GM21723 (cell line): ENCODE measurements around the gene KCNQ2.

Experiments
- ATAC-seq: cut with Tn5 transposase; IDR thresholded peaks from one replicate; pipeline ENCODE4 v1.9.1; 2021; ENCODE audit warnings: mild to moderate bottlenecking, moderate library complexity; ENCODE audit not compliant: unreplicated experiment

KCNQ2 gene

GRCh38 chr20:63456429-63457284 is 15.8 kb downstream of the KCNQ2 start:
- no peak for ATAC-seq

DNA sequence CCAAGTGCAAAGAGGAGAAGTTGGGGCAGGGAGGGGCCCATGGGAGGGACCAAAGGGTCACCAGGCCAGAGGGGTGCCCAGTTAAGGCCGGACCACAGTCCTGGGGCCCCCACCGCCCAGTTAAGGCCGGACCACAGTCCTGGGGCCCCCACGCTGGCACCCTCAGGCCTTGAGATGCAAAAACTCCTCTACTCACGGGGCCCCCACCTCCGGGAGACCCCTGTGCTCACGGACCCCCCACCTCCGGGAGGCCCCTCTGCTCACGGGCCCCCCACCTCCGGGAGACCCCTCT is 16.9 kb downstream of the KCNQ2 start:
- ATAC-seq: no peak

DNA sequence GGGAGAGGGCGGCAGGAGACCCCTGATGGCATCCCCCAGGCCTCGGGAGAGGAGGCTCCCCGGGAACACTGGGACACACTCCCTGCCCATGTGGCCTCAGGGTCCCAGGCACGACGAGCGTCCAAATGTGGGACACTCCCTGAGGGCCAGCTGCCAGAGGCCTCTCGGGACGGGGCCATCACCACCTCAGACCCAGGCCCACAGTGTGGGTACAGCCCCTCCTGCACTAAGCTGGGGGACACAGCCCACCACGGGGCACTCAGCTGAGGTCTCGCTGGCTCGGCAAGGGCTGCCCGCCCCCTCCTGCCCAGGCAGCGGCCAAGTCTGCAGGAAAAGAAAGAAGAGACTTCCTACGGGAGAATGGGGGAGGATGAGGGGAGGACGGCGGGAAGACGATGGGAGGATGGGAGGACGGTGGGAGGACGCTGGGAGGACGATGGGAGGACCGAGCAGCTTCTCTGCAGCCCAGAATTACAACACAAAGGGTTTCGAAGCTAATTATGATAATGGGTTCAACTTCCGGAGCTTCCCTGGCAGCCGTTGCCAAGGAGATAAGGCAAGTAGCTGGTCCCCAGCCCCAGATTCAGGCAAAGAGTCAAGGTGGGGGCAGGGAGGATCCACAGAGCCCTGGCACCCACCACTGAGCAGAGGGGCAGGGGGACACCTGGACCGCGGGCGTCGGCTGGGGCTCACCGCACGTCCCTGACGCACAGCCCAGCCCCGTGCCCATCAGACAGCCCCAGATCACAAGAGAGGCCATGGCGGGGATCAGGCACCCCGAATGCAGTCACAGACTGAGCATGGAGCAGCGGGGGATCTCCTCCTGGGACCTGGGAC is 17.5 kb downstream of the KCNQ2 start:
- no peak for ATAC-seq

DNA sequence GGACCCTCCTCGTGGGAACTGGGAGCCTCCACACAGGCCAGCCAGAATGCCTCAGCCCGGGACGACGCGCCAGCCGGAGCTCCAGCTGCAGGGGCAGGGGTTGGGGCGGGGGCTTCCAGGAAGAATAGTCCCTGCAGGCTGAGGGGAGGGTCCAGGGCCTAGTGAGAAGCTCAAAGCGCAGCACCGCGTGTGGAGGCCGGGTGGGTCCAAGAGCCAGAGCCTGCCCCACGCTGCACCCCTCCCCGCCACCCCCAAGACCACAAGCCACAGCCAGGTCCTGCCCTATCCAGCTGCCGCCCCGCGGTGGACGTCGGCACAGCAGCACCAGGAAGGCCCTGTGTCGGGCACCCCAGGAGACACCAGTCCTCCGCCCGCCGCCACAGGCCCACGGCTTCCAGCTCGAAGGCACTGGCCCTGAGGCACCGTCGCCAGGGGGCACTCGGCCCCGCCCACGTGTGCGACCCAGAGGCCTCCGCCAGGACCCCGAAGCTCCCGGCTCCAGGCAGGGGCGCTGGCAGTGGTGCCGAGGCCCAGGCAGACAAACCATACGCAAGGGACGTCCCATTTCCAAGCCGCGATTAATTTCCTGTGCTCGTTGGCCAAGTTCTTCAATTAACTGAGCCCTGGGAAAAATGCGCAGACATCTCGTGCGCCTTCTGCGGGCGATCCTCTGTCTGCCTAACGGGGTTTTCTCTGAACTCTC is 19.5 kb downstream of the KCNQ2 start:
- no peak for ATAC-seq

- ATAC-seq: no peak
These were observed 20.1 kb downstream of the KCNQ2 start for GRCh38 chr20:63452341-63452740.

DNA sequence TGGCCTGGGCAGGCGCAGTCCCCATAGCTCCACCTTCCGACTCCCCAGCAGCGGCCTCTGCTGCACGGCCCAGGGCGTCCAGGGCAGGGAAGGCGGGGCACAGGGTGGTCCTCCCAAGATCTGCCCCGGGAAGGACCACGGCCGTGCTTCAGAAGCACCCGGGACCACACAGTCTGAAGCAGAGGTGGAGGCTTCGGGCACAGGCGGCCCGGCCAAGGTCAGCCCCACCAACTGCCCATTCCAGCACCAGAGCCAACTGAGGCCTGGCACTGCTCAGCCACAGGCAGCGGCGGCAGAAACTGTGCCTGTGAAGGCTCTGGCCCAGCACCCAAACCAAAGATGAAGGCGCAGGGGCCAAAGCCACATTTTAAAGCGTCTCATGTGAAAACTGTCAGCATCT is 20.6 kb downstream of the KCNQ2 start:
- ATAC-seq: no peak

DNA sequence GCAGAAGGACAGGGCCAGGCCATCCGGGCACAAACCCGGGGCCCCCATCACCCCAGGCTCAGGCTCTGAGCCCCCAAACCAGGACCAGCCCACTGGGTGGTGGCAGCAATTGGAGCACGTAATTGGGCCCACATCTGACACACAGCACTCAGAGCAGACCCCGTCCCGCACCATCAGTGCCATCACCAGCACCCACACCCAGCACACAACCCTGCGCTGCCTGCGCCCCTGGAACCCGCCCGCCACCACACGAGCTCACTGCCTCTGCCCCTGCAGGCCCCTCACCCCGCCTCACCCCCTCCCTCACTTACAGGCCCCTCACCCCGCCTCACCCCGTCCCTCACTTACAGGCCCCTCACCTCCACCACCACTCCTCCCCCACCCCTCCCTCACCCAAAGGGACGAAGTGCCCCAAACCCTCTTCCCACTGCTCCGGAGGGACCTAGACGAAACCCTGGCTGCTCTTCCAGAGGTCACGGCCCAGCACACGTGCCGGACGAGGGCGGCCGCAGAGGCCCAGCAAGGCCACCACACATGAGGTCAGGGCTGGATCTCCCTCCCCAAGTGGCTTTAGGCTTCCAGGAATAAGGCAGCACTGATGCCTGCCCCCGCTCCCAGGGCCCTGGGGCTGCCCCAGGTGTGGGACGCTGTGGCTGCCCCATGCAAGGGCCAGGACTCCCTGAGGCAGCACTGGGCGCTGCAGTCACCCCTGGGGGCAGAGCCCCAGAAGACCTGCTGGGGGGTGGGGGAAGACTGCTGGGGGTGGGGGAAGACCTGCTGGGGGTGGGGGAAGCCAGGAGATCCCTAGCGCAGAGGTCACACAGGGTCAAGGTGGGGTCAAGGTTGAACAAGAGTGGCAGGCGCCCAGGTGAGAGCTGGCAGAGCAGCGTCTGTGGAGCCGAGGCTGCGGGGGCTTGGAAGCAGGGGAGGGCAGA is 22.4 kb downstream of the KCNQ2 start:
- no peak for ATAC-seq

GRCh38 chr20:63449025-63449424 is 23.4 kb downstream of the KCNQ2 start:
- ATAC-seq: no peak

- no peak for ATAC-seq
These were observed 24.4 kb downstream of the KCNQ2 start for GRCh38 chr20:63448031-63448430.

- ATAC-seq: no peak
These were observed 25.1 kb downstream of the KCNQ2 start for GRCh38 chr20:63447320-63447719.

GRCh38 chr20:63446216-63447024 is 26.0 kb downstream of the KCNQ2 start:
- no peak for ATAC-seq

DNA sequence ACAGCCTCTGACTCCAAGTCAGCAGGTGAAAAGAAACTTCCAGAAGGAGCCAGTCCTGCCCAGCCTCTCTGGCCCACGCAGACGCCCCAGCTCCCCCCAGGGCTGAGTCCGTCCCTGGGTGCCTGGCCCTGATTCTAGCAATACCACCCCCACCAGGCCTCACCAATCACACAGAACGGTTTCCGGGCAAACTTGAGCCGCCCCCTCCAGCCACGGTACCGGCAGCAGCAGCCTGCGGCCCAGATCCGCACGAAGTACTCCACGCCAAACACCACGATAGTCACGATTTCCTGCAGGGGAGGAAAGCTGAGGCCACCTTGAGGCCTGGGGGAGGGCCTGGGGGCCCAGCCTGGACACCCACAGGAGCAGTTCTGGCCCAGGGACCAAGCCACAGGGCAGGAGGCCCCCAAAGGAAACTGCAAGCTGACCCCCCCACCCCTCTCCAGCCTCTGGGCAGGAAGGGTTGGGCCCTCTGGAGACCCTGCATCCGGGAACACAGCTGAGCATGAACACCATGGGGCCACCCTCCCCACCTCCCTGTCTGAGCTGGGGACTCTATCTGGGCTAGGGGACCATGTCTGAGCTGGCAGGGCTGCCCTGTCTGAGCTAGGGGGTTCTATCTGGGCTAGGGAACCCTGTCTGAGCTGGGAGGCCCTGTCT is 27.2 kb downstream of the KCNQ2 start:
- ATAC-seq: no peak

GRCh38 chr20:63444548-63444947 is 27.9 kb downstream of the KCNQ2 start:
- no peak for ATAC-seq

- no peak for ATAC-seq
These were observed 28.7 kb downstream of the KCNQ2 start for GRCh38 chr20:63443606-63444395.

DNA sequence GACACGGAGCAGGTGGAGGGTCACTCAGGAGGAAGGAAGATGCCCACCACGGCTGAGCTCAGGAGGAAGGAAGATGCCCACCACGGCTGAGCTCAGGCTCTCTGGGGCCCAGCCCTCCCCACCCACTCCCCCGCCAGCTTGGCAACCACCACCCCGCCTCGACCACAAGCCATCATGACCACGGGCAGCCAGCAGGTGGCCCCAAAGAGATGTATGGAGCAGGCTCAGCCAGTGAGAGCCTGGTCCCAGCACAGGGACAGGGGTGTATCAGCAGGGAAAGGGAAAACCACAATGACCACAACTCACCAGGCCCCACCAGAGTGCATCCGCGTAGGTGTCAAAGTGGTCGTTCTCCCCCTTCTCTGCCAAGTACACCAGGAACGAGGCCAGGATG is 30.4 kb downstream of the KCNQ2 start:
- no peak for ATAC-seq

- no peak for ATAC-seq
These were observed 31.0 kb downstream of the KCNQ2 start for GRCh38 chr20:63441136-63442099.

GRCh38 chr20:63440366-63440955 is 32.0 kb downstream of the KCNQ2 start:
- no peak for ATAC-seq
